ENCODE measurements around the gene AS3MT.
"Not testable (repeated sequence)": the region's sequence is repeated elsewhere in the genome, so short reads cannot be mapped to it uniquely, and the experiment has no call there.

Gene AS3MT

GRCh38 chr10:102923601-102924000 is 54.3 kb downstream of the AS3MT start:
- no peak for DNase-seq

- DNase-seq, result no peak
Measured at GRCh38 chr10:102926842-102927241, 57.6 kb downstream of the AS3MT start.

GRCh38 chr10:102927311-102928010 is 58.2 kb downstream of the AS3MT start:
- peak in 1 of 2 donors; percentile 2 for DNase-seq

- DNase-seq, result not testable (repeated sequence)
Measured at GRCh38 chr10:102928442-102928841, 59.2 kb downstream of the AS3MT start.

- DNase-seq, result no peak
Measured at GRCh38 chr10:102930720-102931119, 61.5 kb downstream of the AS3MT start.

- no peak for DNase-seq
Measured at GRCh38 chr10:102931643-102932042, 62.4 kb downstream of the AS3MT start.

GRCh38 chr10:102935505-102935904 is 66.2 kb downstream of the AS3MT start:
- DNase-seq, result no peak

- DNase-seq, result no peak
Measured at GRCh38 chr10:102935939-102936605, 66.8 kb downstream of the AS3MT start.

GRCh38 chr10:102941401-102941800 is 72.1 kb downstream of the AS3MT start:
- DNase-seq, result no peak

GRCh38 chr10:102945449-102945848 is 76.2 kb downstream of the AS3MT start:
- DNase-seq, result no peak

- DNase-seq, result no peak
Measured at GRCh38 chr10:102945962-102946361, 76.7 kb downstream of the AS3MT start.

- DNase-seq, result no peak
Measured at GRCh38 chr10:102946992-102947391, 77.7 kb downstream of the AS3MT start.

- no peak for DNase-seq
Measured at GRCh38 chr10:102948176-102948575, 78.9 kb downstream of the AS3MT start.

GRCh38 chr10:102948786-102949185 is 79.5 kb downstream of the AS3MT start:
- no peak for DNase-seq

GRCh38 chr10:102949916-102950315 is 80.6 kb downstream of the AS3MT start:
- no peak for DNase-seq

- DNase-seq, result no peak
Measured at GRCh38 chr10:102951316-102951715, 82.0 kb downstream of the AS3MT start.
